NCI-H128 (cell line): ENCODE measurements around the gene FRA10AC1.
A peak's percentile ranks its signal among the peaks of the same experiment; 100 is the strongest.

ENCODE experiments used
- DNase-seq: peaks from one replicate; lab custom pipeline; 2025; ENCODE audit not compliant: unreplicated experiment; lab: John Stamatoyannopoulos, UW

FRA10AC1 gene, protein sequence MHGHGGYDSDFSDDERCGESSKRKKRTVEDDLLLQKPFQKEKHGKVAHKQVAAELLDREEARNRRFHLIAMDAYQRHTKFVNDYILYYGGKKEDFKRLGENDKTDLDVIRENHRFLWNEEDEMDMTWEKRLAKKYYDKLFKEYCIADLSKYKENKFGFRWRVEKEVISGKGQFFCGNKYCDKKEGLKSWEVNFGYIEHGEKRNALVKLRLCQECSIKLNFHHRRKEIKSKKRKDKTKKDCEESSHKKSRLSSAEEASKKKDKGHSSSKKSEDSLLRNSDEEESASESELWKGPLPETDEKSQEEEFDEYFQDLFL

DNA sequence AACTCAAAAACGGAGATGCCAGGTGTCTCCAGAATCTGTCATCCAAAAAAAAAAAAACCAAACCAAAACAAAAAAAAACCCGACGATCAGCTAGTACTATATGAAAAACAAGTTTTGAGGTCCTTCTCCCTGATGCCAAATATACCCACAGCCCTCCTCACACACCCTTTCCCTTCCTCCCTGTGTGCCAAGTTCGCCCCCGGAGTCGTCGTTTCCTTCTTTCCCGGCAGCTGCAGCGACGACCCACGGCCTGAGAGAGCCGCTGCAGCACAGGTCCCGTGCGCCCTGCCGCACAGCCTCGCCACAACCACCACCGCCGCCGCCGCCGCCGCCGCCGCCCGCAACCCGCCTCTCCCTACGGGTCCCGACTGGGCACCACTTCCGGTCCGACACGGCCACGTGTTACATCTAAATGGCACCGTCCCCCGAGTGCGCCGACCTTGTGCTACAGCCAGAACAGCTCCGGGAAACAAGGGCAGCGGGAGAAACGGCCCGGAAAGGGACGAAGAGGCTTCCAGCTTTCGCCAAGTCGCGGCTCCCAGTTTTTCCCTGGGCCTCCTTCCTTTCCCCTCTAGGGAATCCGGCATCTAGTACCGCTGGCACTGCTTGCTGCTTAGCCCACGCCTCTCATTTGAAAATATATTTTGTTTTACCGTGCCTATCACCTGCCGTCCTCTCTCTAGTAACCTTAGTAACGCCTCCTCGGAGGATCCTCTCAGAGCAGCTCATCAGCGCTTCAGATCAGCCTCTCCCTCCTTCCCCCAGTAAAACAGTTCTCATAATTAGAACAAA is at the start of gene FRA10AC1:
Gene FRA10AC1 (minus strand): TSS at position 383 of the 792 bp plus-strand sequence. CDS start 2,486 bp downstream, outside the sequence.
- peak; percentile 85 for DNase-seq

DNA sequence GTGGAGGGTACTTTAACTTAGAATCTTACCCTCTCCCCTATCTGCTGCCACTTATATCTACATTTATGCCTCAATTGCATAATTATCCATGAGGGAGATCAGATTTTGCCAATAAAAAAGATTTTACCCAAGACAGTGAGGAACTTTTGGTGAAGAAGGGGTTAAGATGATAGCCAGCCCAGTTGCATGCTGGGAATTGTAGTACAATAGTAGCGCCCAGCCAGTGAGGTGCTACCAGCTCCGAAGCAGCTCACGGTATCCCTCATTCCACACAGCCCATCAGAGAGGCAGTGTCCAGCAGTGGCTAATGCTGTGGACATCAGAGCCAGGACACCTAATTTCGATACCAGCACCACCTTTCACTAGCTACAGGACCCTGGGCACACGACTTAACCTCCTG is 49.4 kb upstream of the FRA10AC1 start:
- DNase-seq = no peak

DNA sequence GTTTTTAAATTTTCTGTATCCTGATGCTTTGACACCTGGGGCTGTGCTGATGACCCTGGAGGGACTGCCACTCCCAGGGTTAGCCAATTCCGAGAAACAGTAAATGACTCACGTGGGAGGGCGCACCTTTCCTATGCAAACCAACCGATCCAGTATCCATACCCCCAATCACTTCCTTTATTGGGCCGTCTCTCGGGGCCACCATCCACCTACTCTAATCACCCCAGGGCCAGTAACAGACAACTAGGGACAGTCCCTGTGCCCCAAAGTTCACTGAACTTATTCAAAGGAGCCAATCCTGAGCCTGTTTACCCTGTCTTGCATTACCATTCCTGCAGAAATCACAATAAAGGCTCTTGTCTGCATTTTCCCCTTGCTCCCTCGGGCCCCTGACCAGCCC is 48.7 kb upstream of the FRA10AC1 start:
- DNase-seq = no peak

DNA sequence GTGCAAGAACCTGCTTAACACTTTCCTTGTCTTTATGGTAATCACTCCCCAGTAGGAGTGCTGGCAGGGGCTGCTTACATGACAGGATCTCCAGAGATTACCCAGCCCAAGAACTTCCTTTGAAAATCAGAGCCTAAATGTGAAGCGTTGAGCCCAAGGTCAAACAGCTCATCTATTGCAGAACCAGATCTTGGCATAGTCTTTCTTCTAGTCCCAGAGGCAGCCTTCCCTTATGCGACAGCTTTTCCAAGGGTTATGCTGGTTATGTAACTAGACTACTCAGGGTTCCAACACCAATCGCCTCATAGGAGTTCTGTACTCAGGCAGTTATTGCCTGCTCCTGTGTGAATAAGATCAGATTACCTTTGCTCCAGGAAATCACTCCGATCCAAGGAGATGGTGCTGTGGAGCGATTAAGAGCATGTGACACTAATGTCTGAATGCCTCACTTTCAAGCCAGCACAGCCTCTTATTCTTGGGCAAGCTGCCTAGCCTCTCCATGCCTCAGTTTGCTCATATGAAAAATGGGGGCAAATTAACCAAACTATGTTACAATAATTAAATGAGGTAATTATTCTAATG is 46.9 kb upstream of the FRA10AC1 start:
- DNase-seq = no peak

DNA sequence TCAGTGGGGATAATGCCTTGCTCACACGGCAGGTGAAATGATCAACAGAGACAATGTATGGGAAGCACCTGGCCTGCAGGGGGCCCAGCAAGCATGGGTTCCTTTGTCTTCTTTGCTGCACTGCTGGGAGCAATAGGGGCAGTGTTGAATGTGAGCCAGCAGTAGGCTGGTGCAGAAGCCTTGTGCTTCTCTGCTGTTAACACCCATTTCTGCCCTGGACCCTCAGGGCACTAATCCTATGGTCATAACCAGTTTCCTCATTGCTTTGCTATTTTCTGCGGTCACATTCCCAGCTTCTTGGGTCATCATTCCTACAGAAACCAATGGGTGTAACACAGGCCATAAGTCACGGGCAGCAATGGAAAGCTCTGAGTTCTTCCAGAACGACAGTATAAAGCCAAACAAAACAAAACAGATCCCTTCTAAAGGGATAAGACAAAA is 44.5 kb upstream of the FRA10AC1 start:
- DNase-seq = no peak

DNA sequence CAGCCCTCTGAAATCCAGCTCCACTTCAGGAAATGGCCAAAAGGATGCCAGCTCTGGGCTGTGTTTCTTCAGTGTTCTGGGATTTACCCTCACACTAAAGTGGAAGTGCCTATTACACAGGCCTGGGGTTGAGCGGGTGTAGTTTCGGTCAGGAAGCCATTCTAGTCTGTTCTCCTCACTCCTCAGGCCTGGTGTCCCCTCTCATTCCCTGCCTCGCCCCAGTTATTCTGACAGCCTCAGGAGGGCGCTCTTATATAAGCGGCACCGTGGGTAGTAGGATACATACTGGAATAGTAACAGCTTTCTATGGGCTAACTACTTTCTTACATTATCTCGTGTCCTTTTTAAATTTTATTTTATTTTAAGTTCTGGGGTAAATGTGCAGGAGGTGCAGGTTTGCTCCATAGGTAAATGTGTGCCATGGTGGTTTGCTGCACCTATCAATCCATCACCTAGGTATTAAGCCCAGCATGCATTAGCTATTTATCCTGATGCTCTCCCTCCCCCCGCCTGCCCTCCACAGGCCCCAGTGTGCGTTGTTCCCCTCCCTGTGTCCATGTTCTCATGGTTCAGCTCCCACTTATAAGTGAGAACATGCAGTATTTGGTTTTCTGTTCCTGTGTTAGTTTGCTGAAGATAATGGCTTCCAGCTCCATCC is 43.1 kb upstream of the FRA10AC1 start:
- DNase-seq = no peak

DNA sequence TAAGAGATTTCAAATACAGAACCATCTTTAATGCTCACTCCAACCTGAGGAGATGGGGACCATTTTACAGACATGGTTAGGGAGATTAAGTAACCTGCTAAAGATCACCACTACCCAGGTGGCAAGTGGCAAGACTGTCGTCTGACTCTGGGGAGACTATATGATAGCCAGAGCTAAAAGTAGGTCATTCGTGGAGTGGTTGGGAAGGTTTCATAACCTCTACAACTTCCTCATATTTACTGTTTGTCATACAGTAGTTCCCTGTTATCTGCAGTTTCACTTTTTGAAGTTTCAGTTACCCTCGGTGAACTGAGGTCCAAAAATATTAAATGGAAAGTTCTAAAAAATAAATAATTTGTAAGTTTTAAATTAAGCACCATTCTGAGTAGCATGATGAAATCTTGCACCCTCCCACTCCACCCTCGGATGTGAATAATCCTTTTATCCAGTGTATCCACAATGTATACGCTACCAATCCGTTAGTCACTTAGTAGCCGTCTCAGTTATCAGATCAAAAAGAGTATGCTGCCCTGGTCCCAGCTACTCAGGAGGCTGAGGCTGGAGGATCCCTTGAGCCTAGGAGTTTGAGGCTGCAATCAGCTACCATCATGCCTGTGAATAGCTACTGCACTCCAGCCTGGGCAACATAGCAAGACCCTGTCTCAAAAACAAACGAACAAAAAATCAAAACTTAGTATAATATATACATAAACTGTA is 40.4 kb upstream of the FRA10AC1 start:
- DNase-seq = no peak

DNA sequence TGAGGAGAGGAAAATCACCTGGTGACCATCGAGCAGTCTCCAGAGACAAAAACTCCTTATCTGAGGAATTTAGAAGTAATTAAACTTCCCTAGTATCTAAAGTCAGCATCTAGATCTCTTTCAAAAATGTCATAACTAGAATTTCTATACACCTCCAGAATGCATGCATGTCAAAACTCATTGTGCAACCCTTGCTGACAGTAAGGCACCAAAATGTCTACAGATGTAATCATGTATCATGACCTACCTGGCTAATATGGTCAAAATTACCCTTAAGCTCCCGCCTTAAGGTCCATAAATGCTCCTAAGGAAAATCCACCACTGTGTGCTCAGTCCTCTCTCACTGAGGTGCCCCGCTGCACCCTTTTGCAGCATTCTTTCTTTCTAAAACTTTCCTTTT is 39.0 kb upstream of the FRA10AC1 start:
- no peak for DNase-seq

DNA sequence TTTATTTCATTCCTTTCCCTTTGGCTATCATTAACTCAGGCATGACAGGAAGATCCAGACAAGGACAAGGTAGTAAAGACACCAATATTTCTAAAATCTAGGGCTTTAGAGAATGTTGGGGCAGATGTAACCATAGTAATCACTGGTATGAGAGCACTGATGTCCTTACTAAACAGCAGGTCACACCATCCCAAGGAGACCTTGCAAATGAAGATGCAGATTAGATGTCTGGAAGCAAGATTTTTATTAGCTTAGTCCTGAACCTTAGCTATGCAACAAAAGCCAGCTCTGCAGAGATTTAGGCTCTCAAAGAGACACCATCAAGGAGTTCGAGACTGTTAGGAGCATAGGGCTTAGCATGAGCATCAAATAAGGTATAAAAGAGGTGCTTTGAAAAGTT is 23.6 kb upstream of the FRA10AC1 start:
- DNase-seq = no peak

DNA sequence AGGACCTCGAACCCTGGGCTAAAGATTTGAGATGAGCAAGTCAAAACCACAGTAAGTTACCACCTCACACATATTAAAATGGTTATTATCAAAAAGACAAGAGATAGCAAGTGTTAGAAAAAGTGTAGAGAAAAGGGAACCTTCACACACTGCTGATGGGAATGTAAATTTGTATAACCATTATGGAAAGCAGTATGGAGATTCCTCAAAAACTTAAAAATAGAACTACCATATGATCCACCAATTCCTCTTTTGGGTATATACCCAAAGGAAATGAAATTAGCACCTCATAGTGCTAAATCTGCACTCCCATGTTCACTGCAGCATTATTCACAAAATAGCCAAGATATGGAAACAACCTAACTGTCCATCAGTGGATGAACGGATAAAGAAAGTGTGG is 20.8 kb upstream of the FRA10AC1 start:
- DNase-seq = no peak

DNA sequence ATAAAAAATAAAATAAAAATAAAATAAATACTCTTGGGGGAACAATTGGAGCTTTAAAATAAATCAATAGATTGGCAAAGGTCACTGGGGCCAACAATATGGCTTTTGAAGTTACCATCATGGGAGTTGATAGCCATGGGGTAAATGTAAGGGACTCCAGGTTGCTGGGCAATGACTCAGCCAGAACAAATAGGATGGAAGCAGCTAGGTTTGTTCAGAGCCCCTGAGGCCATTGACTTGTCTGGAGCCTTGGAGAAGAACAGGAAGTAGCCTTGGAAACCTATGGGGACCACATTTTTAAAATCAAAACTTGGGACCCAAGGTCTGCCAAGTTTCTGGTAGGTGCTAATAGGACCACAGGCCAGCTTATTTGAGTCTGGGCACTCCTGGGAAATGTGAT is 20.2 kb upstream of the FRA10AC1 start:
- no peak for DNase-seq

DNA sequence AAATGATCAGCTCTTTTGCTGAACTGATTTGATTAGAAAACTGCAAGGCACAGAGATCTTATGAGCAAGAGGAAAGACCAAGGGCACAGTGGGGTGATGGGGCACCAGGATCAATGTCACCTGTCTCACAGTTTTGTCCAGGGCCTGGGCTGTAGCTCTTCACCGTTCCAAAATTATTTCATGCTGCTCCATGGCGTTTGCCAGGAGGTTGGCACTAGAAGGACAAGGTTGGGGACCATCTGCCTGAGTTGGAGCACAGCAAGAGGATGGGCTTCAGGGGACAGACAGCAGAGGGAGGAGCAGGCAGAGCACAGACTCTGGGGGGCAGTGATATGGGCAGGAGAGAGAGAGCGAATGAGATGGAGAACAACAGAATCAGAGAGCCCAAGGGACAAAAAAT is 17.5 kb upstream of the FRA10AC1 start:
- no peak for DNase-seq

DNA sequence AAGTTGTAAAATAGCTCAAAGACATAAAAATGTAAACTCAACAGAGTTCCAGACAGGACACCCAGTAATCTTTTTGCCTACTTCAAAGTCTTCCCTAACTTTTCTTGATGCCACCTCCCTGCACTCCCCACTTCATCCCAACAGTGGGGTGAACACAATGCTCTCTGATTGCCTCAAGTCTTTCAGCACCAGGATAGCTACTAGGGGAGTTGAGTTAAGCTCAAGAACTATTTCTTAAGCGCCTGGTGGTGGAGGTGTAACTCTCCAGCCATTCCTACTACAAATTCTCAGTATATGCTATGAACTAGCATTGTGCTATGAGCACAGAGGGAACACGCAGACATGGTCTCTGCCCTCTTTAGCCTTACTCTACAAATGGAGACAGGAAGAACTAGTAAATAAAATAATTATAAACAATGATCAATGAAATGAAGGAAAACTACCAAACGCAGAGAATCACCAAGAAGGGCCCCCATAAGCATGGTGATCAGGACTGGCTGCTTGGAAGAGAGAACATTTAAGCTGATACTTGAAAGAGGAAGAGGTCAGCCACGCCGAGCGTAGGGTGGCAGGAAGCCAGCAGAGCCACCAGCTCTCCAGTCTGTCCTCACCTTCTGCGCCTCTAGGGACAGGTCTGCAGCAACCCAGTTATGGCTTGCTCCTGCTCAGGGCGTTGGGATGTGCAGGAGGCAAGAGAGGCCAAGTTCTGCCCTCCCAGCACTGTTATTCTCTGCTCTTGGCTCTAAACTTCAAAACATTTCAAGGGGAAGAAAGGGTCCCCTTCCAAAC is 16.7 kb upstream of the FRA10AC1 start:
- no peak for DNase-seq

DNA sequence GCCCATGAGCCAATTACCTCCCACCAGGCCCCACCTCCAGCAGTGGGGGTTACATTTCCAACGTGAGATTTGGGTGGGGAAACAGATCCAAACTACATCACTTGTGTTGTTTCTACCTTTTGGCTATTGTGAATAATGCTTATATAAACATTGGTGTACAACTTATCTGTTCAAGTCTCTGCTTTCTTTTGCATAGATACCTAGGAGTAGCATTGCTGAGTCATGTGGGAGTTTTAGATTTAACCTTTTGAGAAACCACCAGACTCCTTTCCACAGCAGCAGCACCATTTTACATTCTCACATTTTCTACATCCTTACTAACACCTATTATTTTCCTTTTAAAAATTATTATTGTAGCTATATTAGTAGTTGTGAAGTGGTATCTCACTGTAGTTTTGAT is 14.4 kb upstream of the FRA10AC1 start:
- DNase-seq = no peak

DNA sequence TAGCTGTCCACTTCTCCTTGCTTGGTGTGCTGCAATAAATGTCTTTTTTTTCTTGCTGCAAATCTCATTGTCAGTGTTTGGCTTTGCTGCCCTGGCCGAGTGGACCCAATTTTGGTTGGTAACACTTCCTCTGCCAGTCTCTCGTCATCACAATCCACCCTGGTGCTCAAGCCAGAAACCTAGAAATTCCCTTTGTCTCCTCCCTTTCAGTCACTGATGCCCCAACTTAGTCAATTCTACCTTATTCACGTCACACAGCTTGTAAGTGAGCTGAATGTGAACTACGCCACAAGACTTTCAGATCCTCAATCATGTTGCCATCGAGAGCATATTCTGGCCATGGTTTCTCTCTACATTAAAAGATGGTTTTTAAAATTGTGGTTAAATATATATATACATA is 13.0 kb upstream of the FRA10AC1 start:
- no peak for DNase-seq

DNA sequence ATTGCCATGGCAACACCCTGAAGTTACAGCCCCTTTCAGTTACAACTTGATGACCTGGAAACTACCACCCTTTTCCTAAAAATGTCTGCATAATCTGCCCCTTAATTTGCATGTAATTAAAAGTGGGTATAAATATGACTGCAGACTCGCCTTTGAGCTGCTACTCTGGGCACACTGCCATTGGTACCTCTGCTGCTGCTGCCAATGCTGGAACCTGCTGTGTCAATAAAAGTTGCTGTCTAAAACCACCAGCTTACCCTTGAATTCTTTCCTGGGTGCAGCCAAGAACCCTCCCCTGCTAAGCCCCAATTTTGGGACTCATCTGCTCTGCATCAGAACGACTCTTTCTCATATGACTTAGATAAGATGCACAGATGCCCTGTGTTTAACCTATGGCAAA is 10.2 kb upstream of the FRA10AC1 start:
- no peak for DNase-seq

DNA sequence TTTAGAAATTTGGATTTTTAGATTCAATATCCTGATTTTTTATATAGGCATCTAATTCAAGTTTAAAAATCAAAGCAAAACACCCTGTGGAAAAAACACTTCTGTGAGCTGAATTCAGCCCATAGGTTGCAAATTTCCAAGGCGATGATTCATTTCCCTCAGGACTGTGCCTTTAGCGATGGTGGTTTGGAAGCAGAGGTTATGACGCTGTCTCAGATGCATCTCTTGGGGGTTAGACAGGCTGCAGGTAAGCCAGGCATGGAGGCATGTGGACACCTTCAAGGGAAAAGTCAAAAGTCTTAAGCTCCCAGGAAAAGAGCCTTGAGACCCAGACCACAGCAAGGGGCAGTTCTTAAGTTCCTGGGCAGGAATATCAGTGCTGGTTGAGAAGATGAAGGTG is 9.5 kb upstream of the FRA10AC1 start:
- no peak for DNase-seq

DNA sequence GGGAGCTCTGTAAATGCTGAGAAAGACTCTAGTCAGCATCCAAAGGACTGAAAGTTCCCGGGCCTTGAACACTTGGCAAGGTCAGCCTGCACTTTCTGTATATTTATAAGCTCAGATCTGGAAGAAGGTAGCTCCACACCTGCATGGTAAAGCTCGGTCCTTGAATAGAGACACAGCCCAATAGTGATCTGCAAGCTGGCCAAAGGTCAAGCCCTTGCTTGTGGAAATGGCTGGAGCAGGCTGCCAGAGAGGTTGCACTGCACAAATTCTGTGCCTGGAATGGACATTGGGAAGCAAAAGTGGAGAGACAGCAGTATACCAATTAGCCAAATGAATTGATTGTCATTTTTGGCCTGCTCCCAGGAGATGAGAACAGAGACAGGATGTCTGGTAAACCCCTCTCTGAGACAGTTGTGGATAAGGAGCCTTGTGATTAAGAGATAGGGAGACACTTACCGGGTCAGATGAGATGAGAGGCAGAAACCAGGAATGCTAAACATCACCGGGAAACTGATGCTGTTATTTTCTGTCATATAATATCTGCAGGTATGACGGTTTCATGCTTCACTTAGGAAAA is 8.0 kb upstream of the FRA10AC1 start:
- DNase-seq = no peak

DNA sequence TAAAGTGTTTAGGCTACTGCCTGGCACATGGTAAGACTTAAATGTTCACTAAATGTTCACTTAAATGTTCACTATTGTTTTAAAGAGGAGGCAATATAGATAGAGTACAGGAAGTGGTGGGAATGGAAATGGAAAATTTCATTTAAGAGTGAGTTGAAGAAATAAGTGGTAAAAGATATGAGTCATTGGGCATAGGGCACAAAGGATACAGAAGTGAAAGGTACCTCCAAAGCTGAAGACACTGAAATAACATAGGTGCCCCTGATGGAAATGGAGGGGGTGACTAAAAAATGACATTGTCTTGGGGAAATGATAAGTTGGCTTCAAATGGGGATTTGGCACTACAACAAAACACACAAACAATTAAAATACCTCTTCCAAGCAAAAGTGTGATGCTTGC is 5.2 kb upstream of the FRA10AC1 start:
- DNase-seq = no peak

DNA sequence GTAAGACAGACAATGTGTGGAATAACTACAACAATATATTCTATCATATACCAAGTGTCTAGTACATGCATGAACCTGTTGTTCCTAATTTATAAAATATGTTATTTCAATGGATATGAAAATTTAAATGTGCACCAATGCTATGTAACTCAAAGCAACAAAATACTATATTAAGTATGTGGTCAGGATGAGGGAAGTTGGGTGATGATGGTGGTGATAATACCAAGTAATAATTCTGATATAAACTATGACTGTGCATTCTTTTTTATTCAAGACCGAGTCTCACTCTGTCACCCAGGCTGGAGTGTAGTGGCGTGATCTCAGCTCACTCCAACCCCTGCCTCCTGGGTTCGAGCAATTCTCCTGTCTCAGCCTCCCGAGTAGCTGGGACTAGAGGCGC is 2.1 kb upstream of the FRA10AC1 start:
- no peak for DNase-seq
